GM19468 (cell line): Measurements from ENCODE around the gene IL27RA.
"Not testable (repeated sequence)": the region's sequence is repeated elsewhere in the genome, so short reads cannot be mapped to it uniquely, and the experiment has no call there.

Experiments
- ATAC-seq: cut with Tn5 transposase; IDR thresholded peaks from one replicate; pipeline ENCODE4 v1.9.1; 2021; ENCODE audit warnings: mild to moderate bottlenecking, moderate library complexity, moderate number of reproducible peaks; ENCODE audit not compliant: unreplicated experiment; ENCODE audit errors: extremely low read depth

The IL27RA gene

DNA sequence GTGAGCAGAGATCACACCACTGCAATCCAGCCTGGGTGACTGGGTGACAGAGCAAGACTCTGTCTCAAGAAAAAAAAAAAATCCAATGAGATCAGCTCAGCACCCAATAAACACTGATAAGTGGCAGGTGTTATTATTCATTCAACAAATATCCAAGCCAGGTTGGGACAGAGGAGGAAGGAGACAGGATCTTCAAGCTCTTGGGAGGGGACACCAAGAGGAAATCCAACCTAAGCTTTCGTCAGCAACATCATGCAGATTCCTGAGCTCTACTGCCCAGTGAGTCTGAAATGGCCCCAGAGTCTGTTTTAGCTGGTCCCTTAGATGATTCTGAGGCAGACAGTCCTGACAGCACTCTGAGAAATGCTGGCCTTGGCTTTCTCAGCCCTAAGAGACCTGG is 33.1 kb upstream of the IL27RA start:
- no peak for ATAC-seq

DNA sequence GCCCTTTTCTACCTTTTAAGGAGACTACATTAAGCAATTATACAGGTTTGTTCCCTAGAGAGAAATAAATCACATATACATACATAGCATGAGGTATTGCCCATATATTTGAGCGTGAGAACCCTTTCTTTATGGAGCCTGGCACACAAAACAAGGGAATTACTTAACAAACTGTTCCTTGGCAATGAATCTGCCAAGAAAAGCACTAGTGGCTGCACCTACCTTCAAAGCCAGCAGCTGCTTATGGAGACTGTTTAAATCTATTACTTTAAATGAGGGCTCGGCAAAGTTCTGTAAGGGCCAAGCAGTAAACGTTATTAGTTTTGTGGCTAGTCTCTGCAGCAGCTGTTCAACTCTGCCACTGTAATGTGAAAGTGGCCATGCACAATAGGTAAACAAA is 32.5 kb upstream of the IL27RA start:
- ATAC-seq, result no peak

DNA sequence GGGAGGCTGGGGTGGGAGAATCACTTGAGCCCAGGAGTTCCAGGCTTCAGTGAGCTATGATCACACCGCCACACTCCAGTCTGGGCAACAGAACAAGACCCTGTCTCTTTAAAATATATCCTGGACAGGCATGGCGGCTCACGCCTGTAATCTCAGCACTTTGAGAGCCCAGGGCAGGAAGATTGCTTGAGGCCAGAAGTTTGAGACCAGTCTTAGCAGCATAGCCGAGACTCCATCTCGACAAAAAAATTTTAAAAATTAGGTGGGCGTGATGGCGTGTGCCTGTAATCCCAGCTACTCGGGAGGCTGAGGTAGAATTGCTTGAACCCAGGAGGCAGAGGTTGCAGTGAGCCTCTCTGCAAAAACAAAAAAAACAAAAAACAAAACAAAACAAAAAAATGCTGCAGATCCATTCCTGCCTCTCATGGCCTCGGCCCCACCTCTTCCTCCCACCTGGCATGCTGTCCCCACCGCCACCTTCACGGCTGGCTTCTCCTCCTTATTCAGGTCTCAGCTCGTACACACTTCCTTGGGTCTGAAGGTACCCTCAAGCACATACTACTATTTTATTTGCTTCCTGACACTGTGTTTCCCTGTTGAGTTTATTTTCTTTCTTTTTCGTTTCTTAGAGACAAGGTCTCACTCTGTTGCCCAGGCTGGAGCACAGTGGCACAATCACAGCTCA is 30.7 kb upstream of the IL27RA start:
- no peak for ATAC-seq

DNA sequence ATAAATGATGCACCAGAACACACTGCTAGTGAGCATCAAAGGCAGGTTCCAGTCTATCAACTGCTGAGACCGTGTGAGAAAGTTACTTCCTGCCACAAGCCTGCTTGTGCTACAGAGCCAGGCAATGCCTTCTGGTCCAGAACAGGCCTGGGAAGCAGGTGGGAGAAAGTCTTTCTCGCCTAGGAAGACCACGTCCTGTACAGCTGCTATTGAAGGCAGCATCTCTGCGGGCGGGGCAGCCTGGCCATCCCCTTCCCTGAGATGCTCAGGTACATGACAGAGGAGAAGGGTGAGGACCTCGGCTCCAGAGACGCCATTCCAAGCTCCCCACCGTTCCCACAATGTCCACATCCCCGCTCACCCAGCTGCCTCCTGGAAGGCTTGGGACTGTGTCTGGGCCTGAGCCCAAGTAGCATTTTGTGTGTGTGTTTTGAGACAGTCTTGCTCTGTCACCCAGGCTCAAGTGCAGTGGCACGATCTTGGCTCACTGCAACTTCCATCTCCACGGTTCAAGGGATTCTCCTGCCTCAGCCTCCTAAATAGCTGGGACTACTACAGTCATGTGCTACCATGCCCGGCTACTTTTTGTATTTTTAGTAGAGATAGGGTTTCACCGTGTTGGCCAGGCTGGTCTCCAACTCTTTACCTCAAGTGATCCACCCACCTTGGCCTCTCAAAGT is 28.9 kb upstream of the IL27RA start:
- no peak for ATAC-seq

DNA sequence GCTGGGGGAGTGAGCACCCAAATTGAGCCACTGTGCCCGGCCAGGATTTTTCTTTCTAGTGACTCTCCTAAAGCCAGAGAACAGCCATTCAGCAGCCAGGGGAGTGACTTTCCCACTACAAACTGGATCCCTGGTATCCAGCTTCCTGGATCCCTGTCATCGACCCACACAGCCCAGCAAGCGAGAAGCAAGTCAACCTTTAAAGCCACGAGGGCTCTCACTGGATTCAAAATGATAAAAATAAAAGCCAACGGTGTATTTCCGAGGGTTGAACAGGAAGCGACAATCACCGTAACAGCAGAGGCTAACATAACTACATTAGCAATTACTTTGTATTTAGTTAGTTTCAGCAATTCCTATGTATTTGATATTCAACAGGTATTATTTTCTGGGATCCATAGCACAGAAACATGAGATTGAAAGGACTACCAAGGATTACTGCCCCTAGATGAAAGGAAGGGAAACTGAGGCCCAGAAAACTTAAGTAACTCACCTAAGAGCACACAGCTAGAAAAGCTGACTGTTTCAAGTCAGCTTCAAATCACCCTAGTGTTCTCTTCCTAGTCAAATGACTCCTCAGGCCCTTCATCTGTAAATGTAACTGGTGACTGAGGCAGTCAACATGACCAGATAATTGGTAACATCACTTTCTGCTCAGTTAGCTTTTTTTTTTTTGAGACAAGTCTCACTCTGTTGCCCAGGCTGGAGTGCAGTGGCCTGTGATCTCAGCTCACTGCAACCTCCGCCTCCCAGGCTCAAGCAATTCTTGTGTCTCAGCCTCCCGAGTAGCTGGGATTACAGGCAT is 28.1 kb upstream of the IL27RA start:
- ATAC-seq, result no peak

DNA sequence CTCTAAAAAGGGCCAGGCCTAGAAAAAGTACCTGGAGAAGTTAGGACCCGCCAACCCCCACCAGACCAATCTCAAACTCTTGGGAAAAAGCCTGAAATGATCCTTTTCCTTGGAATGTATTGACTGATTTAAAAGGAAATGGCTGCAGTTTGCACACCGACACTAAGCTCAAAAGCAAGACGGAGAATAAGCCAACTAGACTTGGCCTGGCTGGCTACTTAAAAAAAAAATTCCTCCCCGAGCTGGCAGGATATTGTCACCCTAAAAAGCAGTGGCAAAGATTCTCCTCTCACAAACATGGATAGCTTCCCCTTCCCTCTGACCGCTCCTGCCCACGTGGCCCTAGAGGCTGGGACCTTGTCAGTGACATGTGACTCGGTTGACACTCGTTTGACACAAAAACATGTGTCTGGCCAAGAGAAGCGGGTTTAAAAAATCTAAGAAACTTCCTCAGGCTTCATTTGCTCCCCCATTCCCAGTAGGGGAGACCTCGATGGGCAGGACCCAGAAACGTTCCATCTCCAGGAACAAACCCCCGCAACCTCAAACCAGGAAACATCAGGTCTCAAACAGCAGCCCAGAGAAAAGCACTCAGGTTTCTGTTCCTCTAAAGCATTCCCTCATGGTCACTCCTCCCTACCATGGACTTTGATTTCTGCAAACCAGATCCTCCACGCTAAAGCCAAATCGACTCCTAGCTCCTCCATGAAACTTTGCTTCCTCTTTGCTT is 26.8 kb upstream of the IL27RA start:
- no peak for ATAC-seq

DNA sequence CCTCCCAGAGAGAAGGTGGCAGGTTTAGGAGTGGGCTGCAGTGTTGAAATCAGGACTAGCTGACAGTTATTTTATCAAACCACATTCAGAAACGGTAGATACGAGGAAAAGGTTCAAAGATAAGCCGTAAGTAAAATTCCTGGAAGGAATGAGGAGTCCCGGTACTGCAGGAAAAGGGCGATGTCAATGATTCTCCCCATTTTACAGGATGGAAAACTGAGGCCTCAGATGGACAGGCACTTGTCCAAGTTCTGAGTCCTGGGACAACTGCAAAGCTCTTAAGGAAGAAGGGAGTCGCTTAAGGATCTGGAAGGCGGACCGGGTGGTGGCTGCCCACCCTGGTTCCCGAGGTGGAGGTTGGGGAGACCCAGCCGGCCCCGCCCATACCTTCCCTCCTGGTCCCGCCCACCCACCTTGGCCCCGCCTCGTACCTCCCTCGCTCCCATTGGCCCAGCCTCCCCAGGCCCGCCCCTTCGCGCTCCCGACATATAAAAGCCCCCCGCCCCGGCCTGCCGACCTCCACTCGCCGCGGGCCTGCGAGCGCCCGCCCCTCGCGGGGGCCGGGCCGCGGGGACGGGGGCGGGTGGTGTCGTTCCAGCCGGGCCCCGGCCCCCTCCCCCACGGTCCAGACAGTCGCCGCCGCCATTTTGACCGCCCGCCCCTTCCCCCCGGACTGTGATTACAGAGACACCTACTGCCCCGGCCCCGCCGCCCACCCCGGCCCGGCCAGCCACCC is 26.0 kb upstream of the IL27RA start:
- ATAC-seq, result no peak

DNA sequence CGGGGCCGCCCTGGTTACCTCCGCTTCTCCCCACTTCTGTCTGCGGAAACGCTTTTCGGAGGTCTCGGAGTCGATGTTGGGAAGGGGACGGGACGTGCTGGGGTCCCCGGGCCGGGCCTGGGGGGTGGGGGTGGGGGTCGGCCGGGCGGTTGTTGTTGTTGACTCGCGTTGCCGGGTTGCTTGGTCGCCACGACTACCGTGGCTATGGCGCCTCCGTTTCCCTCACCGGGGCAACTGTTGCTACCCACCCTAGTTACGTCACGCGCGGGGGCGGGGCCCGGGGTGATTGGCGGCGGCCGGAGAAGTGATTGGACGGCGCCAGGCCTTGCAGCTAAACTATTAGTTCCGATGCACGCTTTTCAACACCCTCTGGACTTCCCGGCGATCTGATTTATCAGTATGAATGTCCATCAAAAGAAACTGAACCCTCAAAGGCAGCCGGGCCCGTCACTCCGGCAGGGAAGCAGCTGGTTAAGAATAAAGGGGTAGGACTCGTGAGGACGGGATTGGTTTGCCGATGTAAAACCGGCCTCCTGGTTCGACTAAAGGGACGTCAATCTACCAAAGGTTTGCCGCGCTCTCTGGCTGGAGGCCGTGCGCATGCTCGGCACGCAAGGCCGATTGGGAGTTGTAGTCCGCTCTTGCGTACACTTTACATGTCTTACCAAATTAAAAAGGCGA is 25.3 kb upstream of the IL27RA start, which contains the start of gene RFX1:
RFX1 (minus strand) TSS at position 236 of the 681 bp plus-strand sequence. CDS start 12,477 bp downstream, outside the sequence.
- ATAC-seq, result peak; percentile 71

DNA sequence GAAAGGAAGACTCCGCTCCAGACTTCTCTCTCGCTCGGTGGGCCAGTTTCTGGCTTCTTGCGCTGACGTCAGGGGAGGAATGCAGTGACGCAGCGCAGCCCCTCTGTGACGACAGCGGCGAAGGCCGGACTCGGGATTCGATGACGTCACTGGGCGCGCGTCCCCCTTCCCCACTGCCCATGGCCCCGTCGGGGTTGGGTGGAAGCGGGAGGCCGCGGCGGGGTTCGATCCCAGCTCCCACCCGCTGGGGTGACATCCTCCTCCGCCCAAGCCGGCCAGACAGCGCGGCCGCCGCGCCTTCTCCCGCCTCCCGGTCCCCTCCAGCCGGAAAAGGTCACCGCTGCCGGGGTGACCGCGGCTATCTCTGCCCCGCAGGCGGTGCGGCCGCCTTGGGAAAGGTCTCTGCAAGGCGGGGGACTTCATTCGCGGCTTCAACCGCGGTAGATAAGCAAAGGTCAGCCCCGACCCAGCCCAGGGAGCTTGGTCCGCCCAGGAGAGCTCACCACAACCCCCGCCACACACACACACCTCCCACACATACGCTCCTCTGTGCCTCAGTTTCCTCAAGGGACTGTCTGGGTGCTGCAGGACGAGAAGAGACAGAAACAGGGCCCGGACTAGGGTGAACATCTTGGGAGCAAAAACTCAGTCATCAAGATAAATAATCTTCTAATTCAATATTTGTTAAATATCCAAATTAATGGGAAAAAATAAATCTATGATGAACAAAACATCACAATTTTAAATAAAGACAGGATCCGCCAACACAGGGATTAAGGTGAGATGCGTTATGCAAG is 24.6 kb upstream of the IL27RA start:
- peak; percentile 9 for ATAC-seq

DNA sequence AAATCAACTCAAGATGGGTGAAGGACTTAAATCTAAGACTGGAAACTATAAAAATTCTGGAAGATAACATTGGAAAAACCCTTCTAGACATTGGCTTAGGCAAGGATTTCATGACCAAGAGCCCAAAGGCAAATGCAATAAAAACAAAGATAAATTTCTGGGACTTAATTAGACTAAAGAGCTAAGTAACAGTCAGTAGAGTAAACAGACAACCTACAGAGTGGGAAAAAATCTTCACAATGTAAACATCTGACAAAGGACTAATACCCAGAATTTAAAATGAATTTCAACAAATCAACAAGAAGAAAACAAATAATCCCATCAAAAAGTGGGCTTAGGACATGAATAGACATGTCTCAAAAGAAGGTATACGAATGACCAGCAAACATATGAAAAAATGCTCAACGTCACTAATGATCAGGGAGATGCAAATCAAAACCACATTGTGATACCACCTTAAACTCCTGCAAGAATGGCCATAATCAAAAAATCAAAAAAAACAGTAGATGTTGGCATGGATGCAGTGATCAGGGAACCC is 19.1 kb upstream of the IL27RA start:
- ATAC-seq, result no peak

DNA sequence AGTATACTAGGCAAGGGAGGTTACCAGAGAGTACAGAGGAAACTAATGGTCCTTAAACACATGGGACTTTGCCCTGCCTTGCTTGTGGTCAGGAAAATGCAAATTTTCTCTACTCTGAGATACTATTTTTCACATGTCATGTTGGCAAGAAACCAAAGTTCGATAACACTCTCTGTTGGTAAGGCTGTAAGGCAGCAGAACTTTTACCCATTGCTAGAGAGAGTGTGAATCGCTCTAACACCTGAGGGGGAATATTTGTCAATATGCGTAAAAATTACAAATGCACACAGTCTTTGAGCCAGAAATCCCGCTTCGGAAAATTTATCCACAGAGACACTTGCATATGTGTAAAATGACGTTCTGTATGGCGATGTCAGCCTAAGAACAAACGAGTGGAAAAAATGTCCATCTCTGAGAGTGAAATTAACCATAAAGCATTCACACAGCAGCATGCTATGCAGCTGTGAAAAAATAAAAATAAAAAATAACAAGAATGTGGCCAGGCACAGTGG is 16.0 kb upstream of the IL27RA start:
- peak; percentile 79 for ATAC-seq

DNA sequence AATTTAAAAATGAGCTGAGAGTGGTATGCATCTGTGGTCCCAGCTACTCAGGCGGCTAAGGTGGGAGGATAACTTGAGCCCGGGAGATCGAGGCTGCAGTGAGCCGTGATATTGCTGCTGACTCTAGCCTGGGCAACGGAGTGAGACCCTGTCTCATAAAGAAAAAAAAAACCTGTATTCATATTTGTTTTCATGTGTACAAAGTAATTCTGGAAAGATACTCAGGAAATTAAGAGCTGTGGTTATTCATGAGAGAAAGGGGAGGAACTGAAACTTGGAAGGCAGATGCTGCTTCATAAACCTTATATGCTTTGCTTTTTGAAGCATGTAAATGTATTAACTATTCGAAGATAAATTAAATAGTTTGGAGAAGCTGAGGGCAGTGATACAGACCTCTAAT is 12.5 kb upstream of the IL27RA start:
- no peak for ATAC-seq

DNA sequence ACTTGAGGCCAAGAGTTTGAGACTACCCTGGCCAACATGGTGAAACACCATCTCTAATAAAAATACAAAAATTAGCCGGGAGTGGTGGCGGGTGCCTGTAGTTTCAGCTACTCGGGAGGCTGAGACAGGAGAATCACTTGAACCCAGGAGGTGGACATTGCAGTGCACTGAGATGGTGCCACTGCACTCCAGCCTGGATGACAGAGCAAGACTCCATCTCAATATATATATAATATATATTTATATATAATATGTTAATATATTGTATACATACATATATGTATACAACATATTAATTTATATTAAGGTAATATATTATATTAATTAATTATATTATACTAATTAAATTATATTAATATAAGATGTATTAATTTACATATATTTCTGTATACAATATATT is 11.8 kb upstream of the IL27RA start:
- not testable (repeated sequence) for ATAC-seq

DNA sequence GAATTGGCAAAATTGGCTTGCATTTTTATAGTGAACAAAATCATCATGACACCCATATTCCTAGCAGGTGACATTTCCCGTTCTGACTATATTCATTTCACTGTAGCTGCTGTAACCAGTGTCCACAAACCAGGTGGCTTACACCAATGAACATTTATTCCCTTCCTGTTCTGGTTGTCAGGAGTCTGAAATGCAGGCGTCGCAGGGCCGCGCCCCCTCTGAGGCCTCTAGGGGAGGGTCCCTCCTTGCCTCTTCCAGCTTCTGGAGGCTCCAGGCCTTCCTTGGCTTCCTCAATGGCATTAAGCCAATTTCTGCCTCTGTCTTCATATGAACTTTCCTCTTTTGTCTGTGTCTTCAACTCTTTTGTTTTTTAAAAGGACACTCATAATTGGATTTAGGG is 10.1 kb upstream of the IL27RA start:
- ATAC-seq, result no peak

DNA sequence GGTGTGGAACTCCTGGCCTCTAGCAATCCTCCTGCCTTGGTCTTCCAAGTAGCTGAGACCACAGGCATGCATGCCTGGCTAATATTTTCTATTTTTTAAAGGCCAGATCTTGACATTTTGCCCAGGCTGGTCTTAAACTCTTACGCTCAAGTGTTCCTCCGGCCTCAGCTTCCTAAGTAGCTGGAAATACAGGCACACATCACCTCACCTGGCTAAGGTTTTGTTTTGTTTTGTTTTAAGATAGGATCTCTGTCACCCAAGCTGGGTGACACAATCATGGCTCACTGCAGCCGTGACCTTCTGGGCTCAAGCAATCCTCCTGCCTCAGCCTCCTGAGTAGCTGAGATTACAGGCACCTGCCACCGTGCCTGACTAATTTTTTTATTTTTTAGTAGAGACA is 9.1 kb upstream of the IL27RA start:
- ATAC-seq, result no peak

DNA sequence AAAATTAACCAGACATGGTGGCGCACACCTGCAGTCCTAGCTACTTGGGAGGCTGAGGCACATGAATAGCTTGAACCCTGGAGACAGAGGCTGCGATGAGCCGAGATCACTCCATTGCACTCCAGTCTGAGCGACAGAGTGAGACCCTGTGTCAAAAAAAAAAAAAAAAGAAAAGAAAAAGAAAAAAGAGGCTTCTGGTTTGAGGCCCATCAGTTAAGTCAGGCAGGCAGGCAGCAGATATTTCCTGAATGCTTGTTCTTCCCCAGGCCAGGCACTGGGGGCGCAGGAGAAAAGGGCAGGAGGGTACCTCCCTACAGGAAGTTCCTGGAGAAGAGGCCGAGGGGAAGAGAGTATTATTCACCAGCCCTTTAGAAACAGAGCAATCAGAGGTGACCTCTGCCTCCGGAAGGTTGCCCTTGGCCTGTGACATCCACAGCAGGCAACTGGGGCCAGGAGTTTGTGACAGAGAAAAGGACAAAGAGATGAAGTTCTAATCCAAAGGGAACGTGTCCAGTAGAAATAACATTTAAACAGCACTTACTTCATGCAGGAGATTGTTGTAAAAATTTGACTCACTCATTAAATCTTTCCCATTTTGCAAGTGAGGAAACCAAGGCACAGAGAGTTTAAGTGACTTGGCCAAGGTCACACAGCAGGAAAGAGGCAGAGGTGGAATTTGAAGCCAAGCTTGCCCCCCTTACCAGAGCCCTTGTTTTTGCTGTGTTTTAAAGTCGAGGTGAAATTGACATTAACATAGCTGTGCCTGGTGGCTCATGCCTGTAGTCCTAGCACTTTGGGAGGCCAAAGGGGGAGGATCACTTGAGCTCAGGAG is 7.9 kb upstream of the IL27RA start:
- ATAC-seq, result no peak

DNA sequence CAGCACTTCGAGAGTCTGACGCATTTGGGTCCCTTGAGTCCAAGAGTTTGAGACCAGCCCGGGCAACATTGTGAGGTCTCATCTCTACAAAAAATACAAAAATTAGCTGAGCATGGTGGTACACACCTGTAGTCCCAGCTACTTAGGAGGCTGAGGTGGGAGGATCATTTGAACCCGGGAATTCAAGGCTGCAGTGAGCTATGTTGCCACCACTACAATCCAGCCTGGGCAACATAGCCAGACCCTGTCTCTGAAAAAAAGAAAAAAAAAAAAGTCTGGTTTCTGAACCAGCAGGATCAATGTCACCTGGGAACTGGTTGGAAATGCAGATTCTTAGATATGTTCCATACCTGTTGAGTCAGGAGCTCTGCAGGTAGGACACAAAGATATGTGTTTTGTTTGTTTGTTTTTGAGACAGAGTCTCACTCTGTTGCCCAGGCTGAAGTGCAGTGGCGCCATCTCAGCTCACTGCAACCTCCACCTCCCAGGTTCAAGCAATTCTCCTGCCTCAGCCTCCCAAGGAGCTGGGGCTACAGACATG is 4.8 kb upstream of the IL27RA start:
- ATAC-seq, result not testable (repeated sequence)
